Pancreas (tissue), 10 donors: ENCODE results near the gene HDHD5. TPM values are rescaled to one million over a fixed set of nuclear protein-coding genes. Genes with fewer than 3 reads are reported as not detected.

Experiments
- ATAC-seq, 4 donors: fragments of 200-7000 bp; cut with Tn5 transposase; one replicate each; pipeline versions ENCODE4 v1.8.0 to v1.9.1; 2020; ENCODE audit warnings: mild to moderate bottlenecking in 4 of 4, moderate library complexity in 4 of 4
- DNase-seq, 6 donors: peaks; one replicate each; pipeline ENCODE4 v3.0.0-alpha.2; 2020
- FAIRE-seq: peaks from 2 replicates; lab custom pipeline; 2012; peaks lifted over from hg19 to GRCh38; lab: Jason Lieb, UNC
- H3K27ac ChIP-seq, 4 donors: fragments of 200-600 bp; sonication (generic); 1 replicate in 3 of 4; 2 replicates in 1 of 4; pipeline versions ENCODE4 v1.5.0 to v1.8.0; 2020
- H3K27me3 ChIP-seq, 4 donors: fragments of 200-600 bp; one replicate each; pipeline ENCODE4 v1.8.0; 2021
- H3K36me3 ChIP-seq, 3 donors: fragments of 200-600 bp; sonication (generic) in 1 of 3; one replicate each; pipeline versions ENCODE4 v1.5.0 to v1.8.0; 2020 to 2021
- H3K4me1 ChIP-seq, 3 donors: fragments of 200-600 bp; one replicate each; pipeline ENCODE4 v1.8.0; 2021
- H3K4me3 ChIP-seq, 4 donors: fragments of 200-600 bp; sonication (generic) in 2 of 4; one replicate each; pipeline versions ENCODE4 v1.5.0 to v1.8.0; 2020 to 2021
- H3K9me3 ChIP-seq, 4 donors: fragments of 200-600 bp; one replicate each; pipeline ENCODE4 v1.8.0; 2021
- CTCF ChIP-seq, 4 donors: fragments of 200-600 bp; sonication (generic) in 3 of 4; IDR thresholded peaks; one replicate each; pipeline versions ENCODE4 v1.5.0 to v1.8.0; 2021; ENCODE audit warnings: antibody characterized with exemption in 4 of 4
- WGBS, 2 donors: extraction: QIAGEN DNeasy Blood & Tissue Kit; methylation state at CpG; one replicate each; pipeline ENCODE4 v1.1.7; 2013; 5-methylcytosine and 5-hydroxymethylcytosine counted together
- intact Hi-C, 3 donors: fragments of 100-400 bp; cut with DNase I; formaldehyde crosslinking; loops; one replicate each; pipeline versions ENCODE4 v1.11.1 to v1.14.2; 2022
- polyA plus RNA-seq, 2 donors: library from polyadenylated mRNA; stranded (reverse); fragments of 200-250 nt; gene quantifications; one replicate each; pipeline ENCODE4 v1.2.3, GENCODE V29; 2013
- total RNA-seq, 6 donors: library from RNA; stranded (reverse); fragmentation: NEBNext Ultra II Directional in 4 of 6; extraction: Animal tissue kit (Norgen Biotek cat#: 25700) in 4 of 6; gene quantifications; one replicate each; pipeline versions ENCODE4 v1.2.1 to v1.2.4, GENCODE V29; 2021 to 2023
- donor health status: healthy with polysubstance abuse.
- donor health status: DM: no; HTN: no; CAD: no; lungs with moderate emphysema.
- donor health status: DM: no; HTN: no; CAD: no.
- donor health status: control.
- donor health status: control.
- donor health status: Bipolar disorder and iron deficiency.
- donor health status: DM: yes; HTN: yes; CAD: no.
- donor health status: DM: no; HTN: no; CAD: no.
- donor health status: DM: no; HTN: no; CAD: no.
- donor health status: DM: yes; HTN: yes; CAD: no.

Gene HDHD5
- total and polyA plus RNA-seq, 8 donors = 10.5 to 43.6 (median 17.0) TPM

DNA sequence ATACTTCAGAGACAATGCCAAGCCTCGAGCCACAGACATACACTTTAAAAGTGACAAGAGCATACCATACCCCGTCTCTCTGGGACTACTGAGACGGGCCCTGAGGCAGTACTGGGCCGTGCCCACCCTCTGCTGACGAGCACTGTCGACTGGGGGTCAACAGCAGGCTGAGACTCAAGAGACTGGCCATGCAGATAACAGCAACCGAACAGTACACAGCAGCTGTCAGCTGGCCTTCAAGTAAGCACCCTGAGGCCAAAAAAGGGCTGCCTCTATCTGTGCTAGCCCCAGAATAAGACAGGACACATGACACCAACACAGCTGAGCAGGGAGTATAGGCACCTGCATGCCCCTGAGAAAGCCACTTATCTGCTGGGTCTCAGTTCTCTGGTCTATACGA is 19.1 kb downstream of the HDHD5 start:
- DNase-seq (no peak), FAIRE-seq (no peak), ATAC-seq (no peak)
- H3K4me1 ChIP-seq = no peaks in the 10 kb centered on the region
- H3K27ac ChIP-seq = no peak overlapping the region
- intact Hi-C loops = no loop called here
- TF ChIP-seq CTCF (IDR thresholded peaks at IDR 0.05) = no peak
- no peaks in the 10 kb centered on the region for H3K9me3 ChIP-seq
- H3K27me3 ChIP-seq = no peaks in the 10 kb centered on the region
- 81 to 87% methylated on average over 8 of the region's 8 CpGs for WGBS, 2 donors
- peaks cover 0 to 42% (median 7%) of the 10 kb centered on the region in 3 donors for H3K36me3 ChIP-seq
- H3K4me3 ChIP-seq = no peak overlapping the region

DNA sequence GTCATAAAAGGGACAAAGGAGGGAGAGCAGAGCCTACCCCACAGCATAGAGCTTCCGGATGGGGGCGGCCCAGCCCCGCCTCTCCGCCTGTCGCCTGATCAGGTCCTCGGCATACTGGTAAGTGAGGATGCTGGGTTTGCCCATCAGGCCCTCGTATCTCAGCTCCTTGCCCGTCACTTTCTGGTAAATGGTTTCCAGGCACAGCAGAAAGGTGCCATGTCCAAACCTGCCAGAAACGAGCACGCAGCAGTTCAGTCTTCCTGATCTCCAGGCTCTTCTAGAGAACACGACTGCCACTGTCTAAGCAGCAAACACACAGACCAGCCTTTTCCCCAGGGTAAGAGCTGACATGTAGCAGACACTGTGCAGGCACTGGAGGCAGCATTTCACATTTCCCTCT is 20.6 kb downstream of the HDHD5 start:
- DNase-seq (no peak), ATAC-seq (no peak), FAIRE-seq (no peak)
- Histone ChIP-seq H3K27ac (no peak overlapping the region), H3K4me1 (no peaks in the 10 kb centered on the region), H3K4me3 (no peak overlapping the region), H3K9me3 (no peaks in the 10 kb centered on the region), H3K36me3 (peaks cover 0 to 35% (median 7%) of the 10 kb centered on the region in 3 donors), H3K27me3 (no peaks in the 10 kb centered on the region)
- WGBS, 2 donors = 92 to 96% methylated on average over 11 of the region's 11 CpGs
- intact Hi-C loops = no loop called here
- TF ChIP-seq CTCF (IDR thresholded peaks at IDR 0.05) = no peak

- TF ChIP-seq CTCF (IDR thresholded peaks at IDR 0.05) = no peak
- no peaks in the 10 kb centered on the region for H3K4me1 ChIP-seq
- H3K27ac ChIP-seq = no peak overlapping the region
- no peak overlapping the region for H3K4me3 ChIP-seq
- H3K36me3 ChIP-seq = peaks cover 0 to 32% (median 7%) of the 10 kb centered on the region in 3 donors
- no peaks in the 10 kb centered on the region for H3K27me3 ChIP-seq
- intact Hi-C loops = no loop called here
- no peak for FAIRE-seq
- no peak for DNase-seq
- H3K9me3 ChIP-seq = no peaks in the 10 kb centered on the region
- 88 to 92% methylated on average over 16 to 17 of the region's 17 CpGs for WGBS, 2 donors
- no peak for ATAC-seq
Measured at GRCh38 chr22:17137861-17138425, 21.1 kb downstream of the HDHD5 start.

GRCh38 chr22:17137170-17137569 is 21.9 kb downstream of the HDHD5 start:
- Histone ChIP-seq H3K4me3 (no peak overlapping the region), H3K36me3 (peaks cover 0 to 24% (median 7%) of the 10 kb centered on the region in 3 donors), H3K4me1 (no peaks in the 10 kb centered on the region), H3K9me3 (no peaks in the 10 kb centered on the region), H3K27me3 (no peaks in the 10 kb centered on the region), H3K27ac (no peak overlapping the region)
- TF ChIP-seq CTCF (IDR thresholded peaks at IDR 0.05) = no peak
- DNase-seq (no peak), ATAC-seq (no peak), FAIRE-seq (no peak)
- 84 to 85% methylated on average over 4 of the region's 4 CpGs for WGBS, 2 donors
- intact Hi-C loops = no loop called here

DNA sequence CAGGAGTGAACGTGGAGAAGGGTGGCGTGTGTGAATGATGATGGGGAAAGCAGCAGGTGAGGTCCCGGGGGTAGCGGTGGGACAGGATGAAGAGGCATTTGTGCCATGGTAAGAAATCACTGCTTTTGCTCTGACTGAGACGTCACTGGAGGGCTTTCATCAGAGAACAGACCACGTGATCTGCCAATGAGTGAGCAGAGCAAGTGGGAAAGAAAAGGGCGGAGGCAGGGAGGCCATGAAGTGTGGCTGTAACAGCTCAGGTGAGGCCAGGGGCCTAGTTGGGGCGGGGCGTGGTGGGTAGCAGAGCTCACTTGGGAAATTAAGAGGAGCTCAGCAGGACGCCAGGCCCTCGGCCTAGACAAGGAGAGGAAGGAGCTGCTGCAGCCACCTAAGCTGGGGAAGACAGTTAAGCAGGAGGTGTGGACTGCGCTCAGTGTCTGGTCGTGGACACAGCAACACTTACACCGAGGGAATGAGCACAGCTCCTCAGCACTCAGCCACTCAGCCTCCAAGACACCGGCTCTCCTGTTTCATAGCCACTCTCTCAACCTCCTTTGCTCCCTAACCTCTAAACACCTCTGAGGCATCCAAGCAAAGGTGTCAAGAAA is 23.8 kb downstream of the HDHD5 start:
- no peak overlapping the region for H3K27ac ChIP-seq
- ATAC-seq = no peak
- H3K9me3 ChIP-seq = no peaks in the 10 kb centered on the region
- no peaks in the 10 kb centered on the region for H3K27me3 ChIP-seq
- 86 to 89% methylated on average over 15 of the region's 15 CpGs for WGBS, 2 donors
- H3K4me3 ChIP-seq = no peak overlapping the region
- no peak for TF ChIP-seq CTCF (IDR thresholded peaks at IDR 0.05)
- intact Hi-C loops = no loop called here
- no peak for DNase-seq
- no peaks in the 10 kb centered on the region for H3K4me1 ChIP-seq
- peaks cover 0 to 7% (median 0%) of the 10 kb centered on the region in 3 donors for H3K36me3 ChIP-seq
- no peak for FAIRE-seq
